Dermis lymphatic vessel endothelial cell (primary cell): Measurements from ENCODE around the gene ARPC1B. TPM values are rescaled to one million over a fixed set of nuclear protein-coding genes. Genes with fewer than 3 reads are reported as not detected.

Experiments
- total RNA-seq: library from RNA; depleted of rRNA; stranded (reverse); fragments of >200 nt; gene quantifications from 2 replicates; pipeline ENCODE4 v1.2.1, GENCODE V29; 2014

The ARPC1B gene
- 412 and 414 TPM in 2 replicates for total RNA-seq

GRCh38 chr7:99374111-99375064, at the start of gene ARPC1B:
ARPC1B (plus strand) TSS chr7:99374730; CDS start chr7:99385715, 10,985 bp downstream.

GRCh38 chr7:99325592-99326407, 48.7 kb upstream of the ARPC1B start, which contains the start of gene ARPC1A:
ARPC1A (plus strand) TSS chr7:99325898; CDS start chr7:99333354, 7,456 bp downstream.

GRCh38 chr7:99408379-99409191, 34.1 kb downstream of the ARPC1B start, which contains the start of the genes BUD31 and PDAP1:
BUD31 (plus strand) TSS chr7:99408969; CDS start chr7:99411093, 2,124 bp downstream.
PDAP1 (minus strand) TSS chr7:99408597; CDS start chr7:99408548, 49 bp downstream.

GRCh38 chr7:99438573-99439480, 64.3 kb downstream of the ARPC1B start, which contains the start of the genes CPSF4 and PTCD1:
CPSF4 (plus strand) TSS chr7:99438943; CDS start chr7:99439083, 140 bp downstream.
PTCD1 (minus strand) TSS chr7:99438798; CDS start chr7:99435242, 3,556 bp downstream.

Other genes starting within 250 kb of the ARPC1B start
- 13.3 and 13.6 TPM in 2 replicates for gene SMURF1, start 230.6 kb upstream of the ARPC1B start, total RNA-seq
- gene KPNA7, start 166.6 kb upstream of the ARPC1B start, total RNA-seq: not detected in 2 replicates
- not detected in 2 replicates for gene MYH16, start 101.9 kb upstream of the ARPC1B start, total RNA-seq
- gene ARPC1A, start 48.8 kb upstream of the ARPC1B start, total RNA-seq: 153 and 156 TPM in 2 replicates
- 17.0 and 22.3 TPM in 2 replicates for gene PDAP1, start 33.9 kb downstream of the ARPC1B start, total RNA-seq
- 76.5 and 82.6 TPM in 2 replicates for gene BUD31, start 34.2 kb downstream of the ARPC1B start, total RNA-seq
- 3.6 and 4.8 TPM in 2 replicates for gene PTCD1, start 64.1 kb downstream of the ARPC1B start, total RNA-seq
- gene CPSF4, start 64.2 kb downstream of the ARPC1B start, total RNA-seq: 18.2 and 19.4 TPM in 2 replicates
- gene ATP5MF, start 91.4 kb downstream of the ARPC1B start, total RNA-seq: 253 and 305 TPM in 2 replicates
- gene ZNF789, start 98.2 kb downstream of the ARPC1B start, total RNA-seq: 4.2 and 5.2 TPM in 2 replicates
- 29.7 and 33.4 TPM in 2 replicates for gene ZNF394, start 125.6 kb downstream of the ARPC1B start, total RNA-seq
- gene ZKSCAN5, start 129.9 kb downstream of the ARPC1B start, total RNA-seq: 7.3 and 9.5 TPM in 2 replicates
- 4.3 and 6.2 TPM in 2 replicates for gene FAM200A, start 177.4 kb downstream of the ARPC1B start, total RNA-seq
- gene ZNF655, start 183.9 kb downstream of the ARPC1B start, total RNA-seq: 6.0 and 8.3 TPM in 2 replicates
- gene TMEM225B, start 223.5 kb downstream of the ARPC1B start, total RNA-seq: 0.11 TPM in 1 of 2 replicates, not detected in the other
- 9.9 and 12.0 TPM in 2 replicates for gene ZSCAN25, start 242.2 kb downstream of the ARPC1B start, total RNA-seq